HepG2 (cell line): ENCODE results near the gene ADAMTSL4. TPM values are rescaled to one million over a fixed set of nuclear protein-coding genes. Genes with fewer than 3 reads are reported as not detected.
A peak's percentile ranks its signal among the peaks of the same experiment; 100 is the strongest.

Experiments used
- ATAC-seq: fragments of 200-7000 bp; cut with Tn5 transposase; 3 replicates; pipeline ENCODE4 v1.9.1; 2020; ENCODE audit warnings: mild to moderate bottlenecking, moderate library complexity
- BruUV-seq: library from RNA; stranded (reverse); fragments of 400-500 nt; replicated peaks from 2 replicates; lab custom pipeline; 2021; lab: Mats Ljungman, UMichigan
- CTCF ChIA-PET: fragments of 300-600 bp; formaldehyde crosslinking; extraction: SDS; loops from one replicate; lab custom pipeline; 2021; ENCODE audit warnings: low total read pairs, inconsistent platforms, low intra/inter-chr PET ratio; lab: Yijun Ruan, JAX
- POLR2A ChIA-PET: fragments of 350-600 bp; sonication (Branson Sonifier 250); formaldehyde crosslinking; loops from one replicate; lab custom pipeline; 2020; ENCODE audit warnings: antibody characterized with exemption, inconsistent platforms; lab: Yijun Ruan, JAX
- DNase-seq: peaks from one replicate; pipeline ENCODE4 v3.0.0-alpha.2; 2015; ENCODE audit warnings: low spot score
- FAIRE-seq: peaks from 3 replicates; lab custom pipeline; 2011; peaks lifted over from hg19 to GRCh38; lab: Jason Lieb, UNC
- H2AFZ ChIP-seq: one replicate; pipeline ENCODE4 v1.6.1; 2011; ENCODE audit warnings: low read length, inconsistent platforms
- H3K27ac ChIP-seq: fragments of 300-600 bp; 3 replicates; pipeline ENCODE4 v1.8.0; 2011; ENCODE audit warnings: mixed run types, mild to moderate bottlenecking, mixed read lengths, low read length, inconsistent platforms; ENCODE audit not compliant: insufficient read depth; ENCODE audit errors: extremely low read length
- H3K27me3 ChIP-seq, 2 experiments: fragments of 200-600 bp in 1 of 2; 2 replicates in 1 of 2; 3 replicates in 1 of 2; pipeline versions ENCODE4 v1.6.0 to v1.8.0; 2011; ENCODE audit warnings: low read length in 2 of 2, mild to moderate bottlenecking in 2 of 2, moderate library complexity in 2 of 2, inconsistent platforms in 1 of 2; ENCODE audit not compliant: insufficient read depth in 2 of 2, control insufficient read depth in 1 of 2
- H3K36me3 ChIP-seq, 2 experiments: fragments of 200-600 bp in 1 of 2; replicated peaks in 1 of 2; 2 replicates in 1 of 2; 3 replicates in 1 of 2; pipeline versions ENCODE4 v1.5.1 to v1.8.0; 2011; ENCODE audit warnings: low read length in 2 of 2, inconsistent platforms in 1 of 2; ENCODE audit not compliant: insufficient read depth in 2 of 2, control insufficient read depth in 1 of 2
- H3K4me1 ChIP-seq: 2 replicates; pipeline ENCODE4 v1.5.1; 2012; ENCODE audit warnings: low read length, inconsistent platforms; ENCODE audit not compliant: insufficient read depth
- H3K4me2 ChIP-seq: 2 replicates; pipeline ENCODE4 v1.6.0; 2011; ENCODE audit warnings: low read depth, low read length, inconsistent platforms
- H3K4me3 ChIP-seq, 3 experiments: fragments of 200-600 bp in 1 of 3; sonication (generic), shearing (Covaris generic) in 1 of 3; replicated peaks in 1 of 3; 2 replicates each; pipeline ENCODE4 v1.5.1; 2011 to 2016; ENCODE audit warnings: low read length in 3 of 3, inconsistent platforms in 2 of 3, low read depth in 2 of 3, mild to moderate bottlenecking in 2 of 3, control low read depth in 1 of 3, mixed read lengths in 1 of 3; ENCODE audit not compliant: insufficient read depth in 1 of 3
- H3K79me2 ChIP-seq: one replicate; pipeline ENCODE4 v1.6.1; 2011; ENCODE audit warnings: low read length, inconsistent platforms; ENCODE audit not compliant: insufficient read depth
- H3K9ac ChIP-seq: 2 replicates; pipeline ENCODE4 v1.6.0; 2011; ENCODE audit warnings: mild to moderate bottlenecking, low read depth, low read length, inconsistent platforms; ENCODE audit not compliant: insufficient read depth
- H3K9me3 ChIP-seq: 2 replicates; pipeline ENCODE4 v1.5.1; 2012; ENCODE audit warnings: mild to moderate bottlenecking, low read length
- H4K20me1 ChIP-seq: 2 replicates; pipeline ENCODE4 v1.6.0; 2011; ENCODE audit warnings: inconsistent platforms, mild to moderate bottlenecking, low read length, moderate library complexity; ENCODE audit not compliant: insufficient read depth
- ATF3 ChIP-seq: sonication (generic); formaldehyde crosslinking; IDR thresholded peaks from 2 replicates; pipeline ENCODE4 v1.4.0; 2020; ENCODE audit warnings: missing genetic modification reagents
- CCDC6 ChIP-seq: sonication (generic); formaldehyde crosslinking; IDR thresholded peaks from 2 replicates; pipeline ENCODE4 v1.8.1; 2022; ENCODE audit warnings: mild to moderate bottlenecking, missing genetic modification reagents, moderate library complexity
- HDAC2 ChIP-seq: sonication (generic); formaldehyde crosslinking; IDR thresholded peaks from 2 replicates; pipeline ENCODE4 v1.4.0; 2020; ENCODE audit warnings: missing genetic modification reagents
- NAIF1 ChIP-seq: sonication (generic); formaldehyde crosslinking; IDR thresholded peaks from 2 replicates; pipeline ENCODE4 v1.5.0; 2020; ENCODE audit warnings: mild to moderate bottlenecking, missing genetic modification reagents, borderline replicate concordance
- NFRKB ChIP-seq: fragments of 450-650 bp; IDR thresholded peaks from 2 replicates; pipeline ENCODE4 v1.6.1; 2017
- ZNF598 ChIP-seq: sonication (generic); formaldehyde crosslinking; IDR thresholded peaks from 2 replicates; pipeline ENCODE4 v1.5.1; 2020; ENCODE audit warnings: mild to moderate bottlenecking, missing genetic modification reagents, borderline replicate concordance
- WGBS: methylation state at CpG from one replicate; pipeline ENCODE4 v1.1.6; 2017; ENCODE audit warnings: low lambda C conversion rate; 5-methylcytosine and 5-hydroxymethylcytosine counted together
- in situ Hi-C: cut with HindIII; loops from 2 replicates; pipeline ENCODE4 v1.10.0; 2017; ENCODE audit warnings: low pct_unique_long_range_greater_than_20kb; ENCODE audit not compliant: extremely low pct_ligation_motif_present
- intact Hi-C: fragments of 100-400 bp; cut with micrococcal nuclease; formaldehyde crosslinking; loops from one replicate; pipeline ENCODE4 v1.10.0; 2022; ENCODE audit not compliant: unreplicated experiment
- microRNA-seq: library from miRNA; unstranded; fragments of <30 nt; microRNA quantifications from one replicate; pipeline ENCODE4, GENCODE V29; 2020
- polyA plus RNA-seq, 8 experiments: library from polyadenylated mRNA; depleted of rRNA in 3 of 8; stranded (reverse) in 7 of 8; unstranded in 1 of 8; fragments of >200 nt; fragmentation: Illumina TruSeq in 4 of 8; extraction: Trizol in 4 of 8; gene quantifications; 2 replicates each; pipeline versions ENCODE4 v1.2.1 to v1.2.3, GENCODE V29; 2011 to 2016; ENCODE audit warnings: low read depth in 4 of 8, missing spikeins in 1 of 8, mixed read lengths in 1 of 8; ENCODE audit not compliant: insufficient read depth in 1 of 8
- small RNA-seq, 3 experiments: library from RNA; depleted of rRNA; stranded (forward); fragments of <200 nt; gene quantifications; one replicate each; pipeline ENCODE3, GENCODE V24; 2012; ENCODE audit warnings: low read depth in 2 of 3, low replicate concordance in 1 of 3; ENCODE audit not compliant: insufficient read length in 3 of 3, insufficient read depth in 2 of 3
- total RNA-seq, 5 experiments: library from RNA; depleted of rRNA; stranded (reverse); fragments of >200 nt; fragmentation: Illumina TruSeq; extraction: Trizol; gene quantifications; 2 replicates each; pipeline ENCODE4 v1.2.3, GENCODE V29; 2016; ENCODE audit warnings: low read depth in 1 of 5

Gene ADAMTSL4
- total and polyA plus RNA-seq, 2 of the 13 experiments (the other 11 are each of a cell fraction or from before 2014, with no cell fraction given) = 3.9 to 16.4 TPM

- H3K9me3 ChIP-seq = no peaks in the 10 kb centered on the region
- WGBS = 93% methylated on average over 2 of the region's 2 CpGs
- DNase-seq = no peak
- no peak for TF ChIP-seq ATF3
- no peak for TF ChIP-seq CCDC6 (CRISPR knock-in tag)
- no peak for TF ChIP-seq NAIF1
- TF ChIP-seq NFRKB = no peak
- no peak for TF ChIP-seq ZNF598
- no peak for TF ChIP-seq HDAC2 (CRISPR knock-in tag)
- H3K4me3 ChIP-seq = no peak overlapping the region
- FAIRE-seq = no peak
- peaks cover 3% of the 10 kb centered on the region for H3K79me2 ChIP-seq
- peak overlapping the region; percentile 42 for H3K27ac ChIP-seq
- no peaks in the 10 kb centered on the region for H3K27me3 ChIP-seq
- ATAC-seq = no peak
- BruUV-seq = no TSS peak
- no peaks in the 10 kb centered on the region for H4K20me1 ChIP-seq
- H3K4me2 ChIP-seq = no peak overlapping the region
- POLR2A ChIA-PET = interaction anchor here (1.3 to 2.6 kb wide), 3 partner anchors 20 to 42 kb away, joined by 3 to 12 read pairs (median 5); partner anchors contain the start of genes ENSA and MCL1
- in situ Hi-C loops (no loop called here), intact Hi-C loops (loop anchor here (5.0 kb wide), 1 partner anchor 32 kb away; the partner anchor contains the start of gene MCL1)
- H3K4me1 ChIP-seq = peaks cover 69% of the 10 kb centered on the region
- H3K36me3 ChIP-seq = peaks cover 0 to 3% of the 10 kb centered on the region in 2 experiments; a peak in 1 of 5 replicates
- H2AFZ ChIP-seq = no peak overlapping the region
- no peak overlapping the region for H3K9ac ChIP-seq
- CTCF ChIA-PET = no interaction called here
Observed at GRCh38 chr1:150609732-150610131, 60.5 kb downstream of the ADAMTSL4 start.

Small RNA genes within 50 kb of the gene (microRNA-seq; reads per million reads assigned to microRNA genes)
- not detected for gene MIR4257

Small RNA genes within 50 kb of the gene (small RNA-seq; reads per million reads assigned to genes)
- 0 reads per million in 3 experiments for gene MIR4257
- 0 reads per million in 3 experiments for gene RF00015
- gene RF00561 = 0 reads per million in 3 experiments
- gene RN7SL473P = 0 reads per million in 3 experiments
- gene RN7SL600P = 0 reads per million in 3 experiments

Other genes with a start within 250 kb of the ADAMTSL4 start
- gene PRPF3, start 227.9 kb upstream of the ADAMTSL4 start, total RNA-seq (2016; rRNA removed; fragmentation: Illumina TruSeq; extraction: Trizol) = 34.2 and 45.9 TPM in 2 replicates
- gene PRPF3, start 227.9 kb upstream of the ADAMTSL4 start, polyA plus RNA-seq (2011; rRNA removed) = 20.1 and 23.0 TPM in 2 replicates
- gene RPRD2, start 185.3 kb upstream of the ADAMTSL4 start, total RNA-seq (2016; rRNA removed; fragmentation: Illumina TruSeq; extraction: Trizol) = 8.0 and 12.2 TPM in 2 replicates
- 8.8 and 8.9 TPM in 2 replicates for gene RPRD2, start 185.3 kb upstream of the ADAMTSL4 start, polyA plus RNA-seq (2011; rRNA removed)
- gene TARS2, start 62.0 kb upstream of the ADAMTSL4 start, total RNA-seq (2016; rRNA removed; fragmentation: Illumina TruSeq; extraction: Trizol) = 18.9 and 22.8 TPM in 2 replicates
- 21.3 and 23.6 TPM in 2 replicates for gene TARS2, start 62.0 kb upstream of the ADAMTSL4 start, polyA plus RNA-seq (2011; rRNA removed)
- gene ECM1, start 41.3 kb upstream of the ADAMTSL4 start, total RNA-seq (2016; rRNA removed; fragmentation: Illumina TruSeq; extraction: Trizol) = 0.13 and 0.42 TPM in 2 replicates
- 1.0 and 1.4 TPM in 2 replicates for gene ECM1, start 41.3 kb upstream of the ADAMTSL4 start, polyA plus RNA-seq (2011; rRNA removed)
- gene FALEC, start 33.7 kb upstream of the ADAMTSL4 start, total RNA-seq (2016; rRNA removed; fragmentation: Illumina TruSeq; extraction: Trizol) = 0.71 TPM in 1 of 2 replicates, not detected in the other
- gene FALEC, start 33.7 kb upstream of the ADAMTSL4 start, polyA plus RNA-seq (2011; rRNA removed) = 0.20 and 0.33 TPM in 2 replicates
- 113 and 125 TPM in 2 replicates for gene MCL1, start 30.2 kb downstream of the ADAMTSL4 start, total RNA-seq (2016; rRNA removed; fragmentation: Illumina TruSeq; extraction: Trizol)
- gene MCL1, start 30.2 kb downstream of the ADAMTSL4 start, polyA plus RNA-seq (2011; rRNA removed) = 69.5 and 70.6 TPM in 2 replicates
- 111 and 137 TPM in 2 replicates for gene ENSA, start 80.2 kb downstream of the ADAMTSL4 start, total RNA-seq (2016; rRNA removed; fragmentation: Illumina TruSeq; extraction: Trizol)
- gene ENSA, start 80.2 kb downstream of the ADAMTSL4 start, polyA plus RNA-seq (2011; rRNA removed) = 54.5 and 55.1 TPM in 2 replicates
- 12.8 and 19.3 TPM in 2 replicates for gene GOLPH3L, start 147.7 kb downstream of the ADAMTSL4 start, total RNA-seq (2016; rRNA removed; fragmentation: Illumina TruSeq; extraction: Trizol)
- gene GOLPH3L, start 147.7 kb downstream of the ADAMTSL4 start, polyA plus RNA-seq (2011; rRNA removed) = 6.6 and 8.2 TPM in 2 replicates
- not detected in 2 replicates for gene HORMAD1, start 171.5 kb downstream of the ADAMTSL4 start, total RNA-seq (2016; rRNA removed; fragmentation: Illumina TruSeq; extraction: Trizol)
- gene HORMAD1, start 171.5 kb downstream of the ADAMTSL4 start, polyA plus RNA-seq (2011; rRNA removed) = not detected in 2 replicates
- gene CTSS, start 216.4 kb downstream of the ADAMTSL4 start, total RNA-seq (2016; rRNA removed; fragmentation: Illumina TruSeq; extraction: Trizol) = 1.0 and 1.3 TPM in 2 replicates
- gene CTSS, start 216.4 kb downstream of the ADAMTSL4 start, polyA plus RNA-seq (2011; rRNA removed) = 0.33 and 0.59 TPM in 2 replicates